GM12874 (cell line): ENCODE data around the gene SIAH3.

Source experiments
- CTCF ChIP-seq: IDR thresholded peaks from 2 replicates; pipeline ENCODE4 v1.5.1; 2011; ENCODE audit warnings: low read depth, mild to moderate bottlenecking, control low read depth, low read length, moderate library complexity; ENCODE audit not compliant: insufficient read depth

The SIAH3 gene

GRCh38 chr13:45875951-45876350 is 24.4 kb upstream of the SIAH3 start:
- TF ChIP-seq CTCF: no peak

- TF ChIP-seq CTCF: no peak
These were observed 22.2 kb upstream of the SIAH3 start for GRCh38 chr13:45873491-45874325.

GRCh38 chr13:45872566-45872965 is 21.0 kb upstream of the SIAH3 start:
- no peak for TF ChIP-seq CTCF

- no peak for TF ChIP-seq CTCF
These were observed 18.7 kb upstream of the SIAH3 start for GRCh38 chr13:45870232-45870631.

GRCh38 chr13:45865414-45865813 is 13.9 kb upstream of the SIAH3 start:
- TF ChIP-seq CTCF: no peak

- TF ChIP-seq CTCF: no peak
These were observed 12.4 kb upstream of the SIAH3 start for GRCh38 chr13:45863709-45864590.

GRCh38 chr13:45861322-45861721 is 9.8 kb upstream of the SIAH3 start:
- no peak for TF ChIP-seq CTCF
